Measurements from ENCODE around the gene ZSCAN9.

GRCh38 chr6:28212510-28213212, 12.4 kb upstream of the ZSCAN9 start:
- no peak for TF ChIP-seq E2F3 (CRISPR knock-in tag; IDR thresholded peaks at IDR 0.05)
- TF ChIP-seq ETV6 (IDR thresholded peaks at IDR 0.05; ENCODE audit: borderline replicate concordance in 1 of 2, low read depth in 2 of 2, low read length in 1 of 2), result no peak
- no peak for TF ChIP-seq ETV6 (CRISPR knock-in tag; IDR thresholded peaks at IDR 0.05; ENCODE audit: borderline replicate concordance)
- TF ChIP-seq BRCA1 (IDR thresholded peaks at IDR 0.05), result no peak
- TF ChIP-seq BRCA1 (CRISPR knock-in tag; IDR thresholded peaks at IDR 0.05), result no peak
- TF ChIP-seq EZH2 (IDR thresholded peaks at IDR 0.05; ENCODE audit: borderline replicate concordance, low read depth, low read length), result no peak
- no peak for TF ChIP-seq POLR2A (conservative IDR thresholded peaks at IDR 0.05)
- peak; percentile 45; the same call in 1 of the 2 replicates for TF ChIP-seq HES1 (IDR thresholded peaks at IDR 0.05; ENCODE audit: low read depth)
- no peak for TF ChIP-seq KLF6 (CRISPR knock-in tag; IDR thresholded peaks at IDR 0.05; ENCODE audit: borderline replicate concordance)
- TF ChIP-seq SNAPC5 (CRISPR knock-in tag; IDR thresholded peaks at IDR 0.05), result no peak
- no peak for TF ChIP-seq SMARCA4 (IDR thresholded peaks at IDR 0.05)
- peak; percentile 78 for TF ChIP-seq MEF2A (IDR thresholded peaks at IDR 0.05; ENCODE audit: control insufficient read depth, low read depth, low read length)

Measured in K562 (cell line).